HCT116 (cell line): ENCODE results near the gene LSM4. TPM values are rescaled to one million over a fixed set of nuclear protein-coding genes. Genes with fewer than 3 reads are reported as not detected.
"Not testable (repeated sequence)": the region's sequence is repeated elsewhere in the genome, so short reads cannot be mapped to it uniquely, and the experiment has no call there.

Experiments
- ATAC-seq: fragments of 200-7000 bp; cut with Tn5 transposase; 2 replicates; pipeline ENCODE4 v1.9.1; 2020; ENCODE audit warnings: mild to moderate bottlenecking, moderate library complexity
- BruUV-seq: library from RNA; stranded (reverse); fragments of 400-500 nt; replicated peaks from 2 replicates; lab custom pipeline; 2021; lab: Mats Ljungman, UMichigan
- CTCF ChIA-PET: fragments of 300-600 bp; sonication (Branson Sonifier 250); formaldehyde crosslinking; loops from one replicate; lab custom pipeline; 2021; ENCODE audit warnings: antibody characterized with exemption; lab: Charles Lee
- POLR2A ChIA-PET: fragments of 300-600, 350-600 bp; sonication (Branson Sonifier 250); formaldehyde crosslinking; loops from one replicate; lab custom pipeline; 2021; ENCODE audit warnings: antibody characterized with exemption; lab: Charles Lee
- RAD21 ChIA-PET, 2 experiments: fragments of 300-600 bp; sonication (Branson Sonifier 250); formaldehyde crosslinking; loops; one replicate each; lab custom pipeline; 2023; ENCODE audit warnings: low total read pairs in 2 of 2; ENCODE audit not compliant: uncharacterized antibody in 2 of 2, unreplicated experiment in 2 of 2, low non-redundant PET in 1 of 2; lab: Charles Lee
- DNase-seq: peaks from one replicate; pipeline ENCODE4 v3.0.0-alpha.2; 2010; ENCODE audit warnings: low read depth, low spot score
- H2AFZ ChIP-seq: fragments of 200-600 bp; shearing (Covaris generic), sonication (generic); 2 replicates; pipeline ENCODE4 v1.6.1; 2017; ENCODE audit warnings: low read depth, mixed run types, mixed read lengths, antibody characterized with exemption, low read length; ENCODE audit not compliant: poor library complexity, severe bottlenecking
- H3K27ac ChIP-seq: 2 replicates; pipeline ENCODE4 v1.5.1; 2012; ENCODE audit warnings: low read depth, low read length
- H3K27me3 ChIP-seq: fragments of 200-600 bp; sonication (generic); 2 replicates; pipeline ENCODE4 v1.6.1; 2016; ENCODE audit warnings: mixed run types, low read length, mixed read lengths; ENCODE audit not compliant: insufficient read depth
- H3K36me3 ChIP-seq, 2 experiments: fragments of 200-500 bp in 1 of 2; fragments of 200-600 bp in 1 of 2; sonication (Bioruptor generic) in 1 of 2; sonication (generic) in 1 of 2; 2 replicates each; pipeline versions ENCODE4 v1.5.1 to v1.6.1; 2014 to 2016; ENCODE audit warnings: low read length in 2 of 2, inconsistent platforms in 1 of 2, mixed read lengths in 1 of 2, mixed run types in 1 of 2; ENCODE audit not compliant: insufficient read depth in 2 of 2, control insufficient read depth in 1 of 2
- H3K4me1 ChIP-seq, 2 experiments: fragments of 200-600 bp in 1 of 2; sonication (generic) in 1 of 2; 2 replicates each; pipeline versions ENCODE4 v1.5.1 to v1.6.1; 2012 to 2017; ENCODE audit warnings: low read length in 2 of 2, inconsistent platforms in 1 of 2, mild to moderate bottlenecking in 1 of 2, mixed read lengths in 1 of 2, mixed run types in 1 of 2, moderate library complexity in 1 of 2; ENCODE audit not compliant: insufficient read depth in 2 of 2, control insufficient read depth in 1 of 2
- H3K4me2 ChIP-seq: fragments of 200-600 bp; sonication (generic); 2 replicates; pipeline ENCODE4 v1.6.1; 2017; ENCODE audit warnings: mixed run types, low read length, mixed read lengths
- H3K4me3 ChIP-seq, 2 experiments: fragments of 200-600 bp in 1 of 2; sonication (generic) in 1 of 2; replicated peaks in 1 of 2; 2 replicates each; pipeline ENCODE4 v1.5.1; 2011 to 2016; ENCODE audit warnings: low read length in 2 of 2, control low read depth in 1 of 2, low read depth in 1 of 2, mild to moderate bottlenecking in 1 of 2, mixed read lengths in 1 of 2, mixed run types in 1 of 2
- H3K79me2 ChIP-seq: fragments of 200-600 bp; sonication (generic); 2 replicates; pipeline ENCODE4 v1.6.1; 2017; ENCODE audit warnings: mild to moderate bottlenecking, mixed run types, low read length, moderate library complexity, mixed read lengths; ENCODE audit not compliant: insufficient read depth
- H3K9ac ChIP-seq: fragments of 200-600 bp; sonication (generic); 2 replicates; pipeline ENCODE4 v1.6.1; 2016; ENCODE audit warnings: low read length, mixed read lengths
- H3K9me2 ChIP-seq: fragments of 200-600 bp; sonication (generic), shearing (Covaris generic); 2 replicates; pipeline ENCODE4 v1.6.1; 2017; ENCODE audit warnings: mixed run types, mild to moderate bottlenecking, moderate library complexity; ENCODE audit not compliant: insufficient read depth
- H3K9me3 ChIP-seq, 2 experiments: fragments of 200-500 bp in 1 of 2; fragments of 200-600 bp in 1 of 2; sonication (Bioruptor generic) in 1 of 2; sonication (generic) in 1 of 2; 2 replicates each; pipeline ENCODE4 v1.6.1; 2014 to 2017; ENCODE audit warnings: low read length in 2 of 2, mixed read lengths in 2 of 2, inconsistent platforms in 1 of 2, low read depth in 1 of 2, mild to moderate bottlenecking in 1 of 2, mixed run types in 1 of 2, moderate library complexity in 1 of 2; ENCODE audit not compliant: control insufficient read depth in 1 of 2, insufficient read depth in 1 of 2
- H4K20me1 ChIP-seq: fragments of 200-600 bp; sonication (generic), shearing (Covaris generic); 2 replicates; pipeline ENCODE4 v1.6.1; 2017; ENCODE audit warnings: mixed run types, mild to moderate bottlenecking, moderate library complexity; ENCODE audit not compliant: insufficient read depth
- CTCF ChIP-seq, 3 experiments: fragments of 200-600 bp in 1 of 3; sonication (generic) in 1 of 3; IDR thresholded peaks in 2 of 3; conservative IDR thresholded peaks in 1 of 3; 2 replicates each; pipeline ENCODE4 v1.5.1; 2012 to 2017; ENCODE audit warnings: low read depth in 2 of 3, low read length in 2 of 3, antibody characterized with exemption in 1 of 3, borderline replicate concordance in 1 of 3, control low read depth in 1 of 3, mild to moderate bottlenecking in 1 of 3, mixed read lengths in 1 of 3, mixed run types in 1 of 3, moderate library complexity in 1 of 3; ENCODE audit not compliant: insufficient read depth in 1 of 3
- RAD21 ChIP-seq: IDR thresholded peaks from 2 replicates; pipeline ENCODE4 v1.6.1; 2012; ENCODE audit warnings: low read depth, mild to moderate bottlenecking
- YY1 ChIP-seq: IDR thresholded peaks from 2 replicates; pipeline ENCODE4 v1.6.1; 2011; ENCODE audit warnings: low read length, low read depth, moderate library complexity, mild to moderate bottlenecking; ENCODE audit not compliant: insufficient replicate concordance; ENCODE audit errors: extremely low read depth
- intact Hi-C: fragments of 100-400 bp; cut with micrococcal nuclease; formaldehyde crosslinking; loops from 2 replicates; pipeline ENCODE4 v1.10.0; 2022
- total RNA-seq: library from RNA; stranded (reverse); gene quantifications from one replicate; pipeline ENCODE4 v1.2.1, GENCODE V29; 2021; ENCODE audit not compliant: unreplicated experiment

Gene LSM4
- total RNA-seq, 1 experiment from 2014 or later = 400 TPM

GRCh38 chr19:18349524-18350128 is 26.8 kb upstream of the LSM4 start:
- intact Hi-C loops = loop anchor here (1.0 to 2.0 kb wide), 2 partner anchors 37 to 61 kb away; partner anchors contain the start of gene GDF15
- CTCF ChIA-PET = interaction anchor here (0.6 to 2.0 kb wide), 14 partner anchors 9 to 90 kb away, joined by 3 to 18 read pairs (median 3); partner anchors contain the start of genes GDF15 and SSBP4
- no peak overlapping the region; the same call in 1 of the 2 replicates for H3K4me2 ChIP-seq

GRCh38 chr19:18348818-18349339 is 26.0 kb upstream of the LSM4 start:
- intact Hi-C loops = loop anchor here (1.0 to 2.0 kb wide), 2 partner anchors 38 to 61 kb away; partner anchors contain the start of gene GDF15
- not testable (repeated sequence) for H2AFZ ChIP-seq, H3K27ac ChIP-seq, H3K36me3 ChIP-seq, H3K9me3 ChIP-seq, H3K27me3 ChIP-seq, BruUV-seq, H4K20me1 ChIP-seq, H3K4me2 ChIP-seq, H3K79me2 ChIP-seq, H3K4me3 ChIP-seq, H3K9me2 ChIP-seq, H3K9ac ChIP-seq, ATAC-seq, DNase-seq
- POLR2A ChIA-PET = interaction anchor here (0.8 to 1.9 kb wide), 5 partner anchors 31 to 69 kb away, joined by 3 to 13 read pairs (median 3); partner anchors contain the start of gene GDF15
- RAD21 ChIA-PET = interaction anchor here in 1 of 2 experiments (1.7 kb wide), 1 partner anchor 62 kb away, joined by 4 read pairs; no protein-coding TSS in a partner anchor
- peaks cover 28 to 37% of the 10 kb centered on the region in 2 experiments for H3K4me1 ChIP-seq
- CTCF ChIA-PET = interaction anchor here (0.6 to 2.0 kb wide), 11 partner anchors 9 to 73 kb away, joined by 3 to 18 read pairs (median 3); partner anchors contain the start of genes GDF15 and SSBP4

More at GRCh38 chr19:18349524-18350128, 26.8 kb upstream of the LSM4 start:
- Histone ChIP-seq H4K20me1 (no peaks in the 10 kb centered on the region), H3K36me3 (no peaks in the 10 kb centered on the region), H3K79me2 (no peaks in the 10 kb centered on the region), H3K4me3 (no peak overlapping the region), H3K9me2 (no peaks in the 10 kb centered on the region), H3K27me3 (no peaks in the 10 kb centered on the region), H3K9ac (no peak overlapping the region), H3K4me1 (peaks cover 28 to 37% of the 10 kb centered on the region in 2 experiments), H3K27ac (no peak overlapping the region), H2AFZ (no peak overlapping the region), H3K9me3 (no peaks in the 10 kb centered on the region)
- RAD21 ChIA-PET = interaction anchor here in 1 of 2 experiments (1.7 kb wide), 1 partner anchor 61 kb away, joined by 4 read pairs; no protein-coding TSS in a partner anchor
- BruUV-seq = no TSS peak
- POLR2A ChIA-PET = interaction anchor here (0.6 to 1.9 kb wide), 8 partner anchors 23 to 70 kb away, joined by 3 to 13 read pairs (median 3); partner anchors contain the start of gene GDF15
- DNase-seq = no peak
- peak; percentile 83 for ATAC-seq
- no peak for TF ChIP-seq YY1
- TF ChIP-seq RAD21 = peak; percentile 95
- peak; percentile 86 to 93 (median 89); a peak in 5 of 6 replicates for TF ChIP-seq CTCF (IDR thresholded peaks at IDR 0.05 in 2 of 3, conservative IDR thresholded peaks at IDR 0.05 in 1 of 3; ENCODE audit: borderline replicate concordance in 1 of 3, insufficient read depth in 1 of 3, low read depth in 2 of 3, low read length in 2 of 3)
